ENCODE measurements around the gene FOXF2.

DNA sequence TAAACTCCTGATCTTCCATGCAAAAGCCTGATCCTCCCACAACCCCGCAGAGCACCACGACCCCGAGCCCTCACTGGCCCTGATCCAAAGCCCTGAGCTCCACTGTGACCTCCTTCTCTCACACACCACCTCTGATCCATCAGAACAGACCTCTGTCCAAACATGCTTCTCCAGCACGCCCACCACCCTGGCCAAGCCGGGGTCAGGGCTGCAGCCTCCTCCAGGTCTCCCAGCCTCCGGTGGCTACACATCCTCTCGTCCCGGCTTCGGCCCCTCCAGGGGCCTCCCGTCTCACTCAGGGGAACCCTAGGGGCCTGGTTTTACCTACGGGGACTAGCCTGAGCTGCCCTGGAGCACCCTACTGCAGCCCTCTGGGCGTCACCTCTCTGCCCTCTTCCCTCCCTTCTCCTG lies 49.1 kb downstream of the FOXF2 start:
- no peak for TF ChIP-seq POLR2AphosphoS5 (IDR thresholded peaks at IDR 0.05; ENCODE audit: low read length)
- TF ChIP-seq JUNB (IDR thresholded peaks at IDR 0.05), result no peak
- no peak for TF ChIP-seq MXI1 (IDR thresholded peaks at IDR 0.05; ENCODE audit: low read depth, low read length)
- TF ChIP-seq SPI1 (IDR thresholded peaks at IDR 0.05; ENCODE audit: borderline replicate concordance, insufficient read depth, low read depth, low read length), result no peak
- TF ChIP-seq, protein P1, sequence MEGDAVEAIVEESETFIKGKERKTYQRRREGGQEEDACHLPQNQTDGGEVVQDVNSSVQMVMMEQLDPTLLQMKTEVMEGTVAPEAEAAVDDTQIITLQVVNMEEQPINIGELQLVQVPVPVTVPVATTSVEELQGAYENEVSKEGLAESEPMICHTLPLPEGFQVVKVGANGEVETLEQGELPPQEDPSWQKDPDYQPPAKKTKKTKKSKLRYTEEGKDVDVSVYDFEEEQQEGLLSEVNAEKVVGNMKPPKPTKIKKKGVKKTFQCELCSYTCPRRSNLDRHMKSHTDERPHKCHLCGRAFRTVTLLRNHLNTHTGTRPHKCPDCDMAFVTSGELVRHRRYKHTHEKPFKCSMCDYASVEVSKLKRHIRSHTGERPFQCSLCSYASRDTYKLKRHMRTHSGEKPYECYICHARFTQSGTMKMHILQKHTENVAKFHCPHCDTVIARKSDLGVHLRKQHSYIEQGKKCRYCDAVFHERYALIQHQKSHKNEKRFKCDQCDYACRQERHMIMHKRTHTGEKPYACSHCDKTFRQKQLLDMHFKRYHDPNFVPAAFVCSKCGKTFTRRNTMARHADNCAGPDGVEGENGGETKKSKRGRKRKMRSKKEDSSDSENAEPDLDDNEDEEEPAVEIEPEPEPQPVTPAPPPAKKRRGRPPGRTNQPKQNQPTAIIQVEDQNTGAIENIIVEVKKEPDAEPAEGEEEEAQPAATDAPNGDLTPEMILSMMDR (IDR thresholded peaks at IDR 0.05 in 2 of 3, conservative IDR thresholded peaks at IDR 0.05 in 1 of 3; ENCODE audit: control insufficient read depth in 2 of 3, extremely low read depth in 1 of 3, insufficient read depth in 1 of 3, low read depth in 3 of 3, low read length in 3 of 3), result no peak
- TF ChIP-seq BCL11A (IDR thresholded peaks at IDR 0.05; ENCODE audit: low read depth, low read length), result no peak
- TF ChIP-seq ATF7 (IDR thresholded peaks at IDR 0.05; ENCODE audit: low read depth), result no peak
